Right lobe of liver (tissue), 4 donors: ENCODE results near the gene KCMF1.

Experiments
- CTCF ChIP-seq, 4 donors: fragments of 200-600 bp in 3 of 4; fragments of 450-650 bp in 1 of 4; IDR thresholded peaks; one replicate each; pipeline versions ENCODE4 v1.5.1 to v1.8.0; 2016 to 2022; ENCODE audit warnings: antibody characterized with exemption in 4 of 4, mild to moderate bottlenecking in 2 of 4
- POLR2A ChIP-seq: fragments of 450-650 bp; IDR thresholded peaks from one replicate; pipeline ENCODE4 v1.6.1; 2017; ENCODE audit warnings: antibody characterized with exemption, mild to moderate bottlenecking
- donor health status: DM: no; HTN: no; CAD: no.
- donor health status: DM: no; HTN: no; CAD: no.
- donor health status: DM: no; HTN: yes; CAD: no.

GRCh38 chr2:84986018-84986417 lies 15.1 kb downstream of the KCMF1 start:
- TF ChIP-seq POLR2A (no peak), CTCF (IDR thresholded peaks at IDR 0.05) (no peak)
